Raji (cell line): ENCODE data around the gene BACH2.

Experiments
- POLR2A ChIP-seq: IDR thresholded peaks from 2 replicates; pipeline ENCODE4 v1.6.1; 2011; ENCODE audit warnings: low read depth, low read length, control low read depth; ENCODE audit not compliant: insufficient read depth

BACH2 gene

DNA sequence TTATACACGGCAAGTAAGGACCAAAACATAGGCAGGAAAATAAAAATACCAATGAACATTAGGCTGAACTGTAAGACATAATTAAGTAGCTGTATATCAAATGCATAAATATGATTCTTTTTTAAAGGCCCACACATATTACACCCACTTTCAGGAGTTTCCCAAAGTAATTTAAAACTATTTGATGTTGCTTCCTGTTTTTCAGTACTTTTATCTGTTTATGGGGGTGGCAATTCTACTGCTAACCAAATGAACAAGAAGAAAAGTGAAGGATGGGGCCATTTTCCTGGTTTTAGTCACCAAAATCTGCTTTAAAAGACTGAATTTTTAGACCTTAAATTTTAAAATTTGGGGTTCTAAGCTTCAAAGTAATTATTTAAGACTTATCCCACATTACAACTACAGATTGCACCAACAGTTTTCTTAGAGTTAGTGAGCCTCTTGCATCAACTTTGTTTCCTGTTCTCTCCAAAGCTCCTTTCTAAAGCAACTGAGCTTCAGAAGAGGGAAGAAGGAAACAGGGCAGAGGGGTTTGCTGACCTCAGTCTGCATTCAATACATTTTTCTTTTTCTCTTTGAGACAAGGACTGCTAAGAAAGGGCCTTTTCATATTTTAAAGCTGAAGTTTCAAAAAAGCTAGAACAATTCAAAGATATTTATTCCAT is 191.0 kb downstream of the BACH2 start:
- TF ChIP-seq POLR2A, result no peak

DNA sequence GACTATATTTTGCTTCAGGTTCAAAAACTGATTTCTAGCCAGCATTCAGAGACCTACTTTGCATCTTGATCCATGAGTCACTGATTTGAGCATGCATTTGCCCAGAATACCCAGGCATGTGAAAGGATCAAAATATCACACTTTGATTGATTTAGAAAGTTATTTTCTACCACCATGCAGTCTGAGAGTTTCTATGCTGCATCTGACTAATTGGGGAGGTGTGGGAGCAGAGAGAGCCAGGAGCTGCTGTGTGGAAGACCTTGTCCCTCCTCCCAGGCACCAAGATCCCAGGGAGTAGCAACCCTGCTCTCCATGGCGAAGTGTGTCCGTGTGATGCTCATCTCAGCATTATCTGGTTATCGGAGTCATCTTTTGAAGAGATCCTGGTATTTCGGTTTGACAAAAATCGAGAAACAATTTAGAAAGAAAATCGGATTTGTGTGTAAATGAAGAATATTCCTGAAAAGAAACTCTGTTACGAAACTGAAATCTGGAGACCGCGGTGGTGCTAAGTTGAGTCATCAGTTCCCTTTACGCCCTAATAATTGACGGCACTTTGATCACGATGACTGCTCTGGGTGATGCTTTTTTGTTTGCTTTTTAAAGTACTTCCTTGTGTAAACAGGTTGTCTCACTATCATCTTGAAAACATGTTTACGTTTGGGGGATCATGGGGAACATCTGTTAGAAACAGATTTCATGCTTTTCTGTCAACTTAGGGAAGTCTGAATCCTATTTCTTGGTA is 193.4 kb downstream of the BACH2 start:
- no peak for TF ChIP-seq POLR2A

DNA sequence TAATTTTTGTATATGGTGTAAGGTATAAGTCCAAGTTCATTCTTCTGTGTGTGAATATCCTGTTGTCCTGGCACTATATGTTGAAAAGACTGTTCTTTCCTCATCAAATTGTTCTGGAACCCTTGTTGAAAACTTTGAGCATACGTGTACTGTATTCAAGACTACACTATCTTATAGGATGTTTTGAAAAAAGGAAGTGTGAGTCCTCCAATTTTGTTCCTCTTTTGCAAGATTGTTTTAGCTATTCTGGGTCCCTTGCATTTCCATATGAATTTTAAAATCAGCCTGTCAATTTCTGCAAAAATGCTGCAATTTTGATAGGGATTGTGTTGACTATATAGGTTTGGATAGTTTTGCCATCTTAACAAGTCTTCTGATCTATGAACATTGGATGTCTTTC is 195.2 kb downstream of the BACH2 start:
- TF ChIP-seq POLR2A, result no peak

DNA sequence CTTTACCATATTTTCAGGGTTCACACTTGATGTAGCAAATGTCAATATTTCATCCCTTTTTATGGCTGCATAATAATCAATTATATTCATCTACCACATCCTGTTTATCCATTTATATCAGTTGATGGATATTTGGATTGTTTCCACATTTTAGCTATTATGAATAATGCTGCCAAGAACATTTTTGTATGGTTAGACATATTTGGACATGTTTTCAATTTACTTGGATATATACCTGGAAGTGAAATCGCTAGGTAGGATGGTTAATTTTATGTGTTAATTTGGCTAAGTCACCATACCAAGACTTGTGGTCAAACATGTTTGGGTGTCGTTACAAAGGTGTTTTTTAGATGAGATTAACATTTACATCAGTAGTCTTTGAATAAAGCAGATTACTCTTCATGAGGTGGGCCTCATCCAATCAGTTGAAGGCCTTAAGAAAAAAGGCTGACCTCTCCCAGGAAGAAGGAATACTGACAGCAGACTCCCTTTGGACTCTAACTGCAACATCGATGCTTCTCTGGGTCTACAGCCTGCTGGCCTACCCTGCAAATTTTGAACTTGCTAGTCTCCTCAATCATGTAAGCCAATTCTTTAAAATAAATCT is 196.5 kb downstream of the BACH2 start:
- TF ChIP-seq POLR2A, result no peak

DNA sequence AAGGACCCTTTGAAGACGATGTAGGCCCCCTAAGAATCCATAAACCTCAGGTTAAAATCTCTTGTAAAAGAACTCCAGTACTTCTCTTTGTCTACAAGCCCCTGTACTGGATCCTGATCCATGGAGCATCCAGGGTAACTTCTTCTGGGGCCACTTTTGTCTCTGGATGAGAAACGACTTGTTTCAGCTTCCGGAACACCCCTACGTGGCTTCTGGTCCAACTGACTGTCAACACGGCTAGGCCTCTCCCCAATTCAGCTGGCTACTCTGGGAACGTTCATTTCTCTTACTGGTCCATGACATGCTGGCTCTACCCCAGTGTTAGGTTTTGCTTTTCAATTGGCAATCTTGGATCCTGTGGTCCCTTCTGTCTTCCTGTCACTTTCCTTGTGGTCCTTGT is 198.0 kb downstream of the BACH2 start:
- no peak for TF ChIP-seq POLR2A

DNA sequence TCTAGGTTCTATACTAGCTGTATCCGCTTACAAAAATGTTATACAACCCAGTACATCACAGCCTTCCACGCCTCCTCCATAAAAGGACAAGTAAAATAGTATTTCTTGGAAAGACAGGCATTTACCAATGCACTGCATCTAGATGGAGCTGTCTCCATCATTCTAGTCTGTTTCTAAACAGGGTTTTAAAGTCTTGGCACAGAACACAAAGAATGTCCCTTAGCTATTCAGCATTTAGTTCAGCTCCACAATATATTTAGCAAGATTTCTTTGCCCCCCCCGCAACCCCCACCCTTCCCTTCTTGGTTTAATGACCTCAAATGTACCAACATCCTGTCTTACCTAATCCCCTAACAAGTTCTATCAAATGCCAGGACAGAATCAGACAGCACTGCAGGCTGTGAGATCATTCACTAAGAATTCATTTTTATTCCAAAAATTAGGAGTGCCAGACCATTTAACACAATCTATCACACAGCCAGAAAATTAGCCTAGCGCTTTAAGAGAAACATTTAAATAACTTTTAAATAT is 198.6 kb downstream of the BACH2 start:
- no peak for TF ChIP-seq POLR2A

DNA sequence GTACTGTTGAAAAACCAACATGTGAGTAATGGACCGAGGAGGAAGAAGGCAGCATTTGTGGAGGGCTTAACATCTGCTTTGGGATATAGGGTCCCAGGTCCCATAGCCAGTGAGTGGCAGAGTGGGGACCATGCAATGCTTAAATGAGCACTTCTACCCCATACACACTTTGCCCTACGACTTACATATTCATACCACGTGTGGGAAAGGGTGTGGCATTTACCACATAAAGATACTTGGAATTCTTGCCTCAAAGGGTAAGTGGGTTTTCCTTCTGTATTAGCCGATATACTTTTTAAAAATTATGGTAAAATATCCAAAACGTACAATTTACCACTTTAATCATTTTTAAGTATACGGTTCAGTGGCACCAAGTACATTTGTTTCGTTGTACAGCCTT is 199.3 kb downstream of the BACH2 start:
- TF ChIP-seq POLR2A, result no peak

DNA sequence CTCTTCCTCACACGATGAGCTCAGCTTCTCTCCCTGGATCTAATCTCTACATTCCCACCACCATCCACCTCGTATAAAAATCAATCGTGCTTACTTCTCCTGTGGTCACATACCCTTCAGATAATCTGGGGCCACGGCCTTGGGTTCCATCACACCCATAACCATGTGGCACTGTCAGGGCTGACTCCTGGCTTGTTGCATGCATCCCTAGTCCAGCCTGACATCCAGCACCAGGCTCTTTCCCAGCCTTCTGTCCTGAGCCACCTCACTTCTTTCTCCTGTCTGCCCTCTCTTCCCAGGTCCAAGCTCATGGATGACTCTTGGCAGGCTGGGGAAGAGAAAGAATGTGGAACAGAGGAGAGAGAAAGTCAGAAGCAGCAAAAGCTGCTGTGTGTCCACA is 199.8 kb downstream of the BACH2 start:
- no peak for TF ChIP-seq POLR2A

DNA sequence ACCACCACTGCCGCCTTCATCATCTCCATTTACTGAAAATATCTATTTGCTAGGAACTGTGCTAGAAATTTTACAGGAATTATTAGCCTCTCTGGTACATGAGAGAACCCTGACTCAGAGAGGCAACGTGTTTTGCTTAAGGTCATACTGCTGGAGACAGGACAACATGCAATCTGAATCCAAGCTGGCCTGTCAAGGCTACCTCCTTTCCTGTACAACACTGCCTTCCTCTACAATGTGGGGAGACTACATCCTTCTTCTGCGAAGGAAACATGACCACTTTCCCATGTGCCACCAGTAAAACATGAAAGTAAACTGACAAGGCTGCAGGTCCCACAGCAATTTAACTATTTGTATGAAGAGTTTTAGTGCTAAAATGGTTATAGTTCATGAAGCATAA is 200.9 kb downstream of the BACH2 start:
- no peak for TF ChIP-seq POLR2A

DNA sequence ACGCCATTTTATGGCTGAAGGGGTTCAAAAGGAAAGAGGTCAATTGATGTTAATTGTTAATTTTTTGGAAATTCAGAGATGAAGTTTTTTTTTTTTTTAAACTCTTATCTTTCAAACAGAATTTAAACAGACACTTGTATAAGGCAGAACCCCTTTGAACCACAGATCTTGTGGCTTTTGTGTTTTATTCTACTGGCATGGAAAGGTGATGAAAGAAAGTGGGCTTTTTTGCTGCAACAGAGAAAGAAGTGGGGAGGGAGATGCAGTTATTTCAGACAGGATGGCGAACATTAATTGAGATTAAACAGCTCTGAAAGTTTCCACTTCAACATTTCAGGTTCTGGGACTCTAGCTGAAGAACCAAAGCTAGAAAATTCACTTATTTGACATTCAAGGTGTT is 201.5 kb downstream of the BACH2 start:
- TF ChIP-seq POLR2A, result no peak

DNA sequence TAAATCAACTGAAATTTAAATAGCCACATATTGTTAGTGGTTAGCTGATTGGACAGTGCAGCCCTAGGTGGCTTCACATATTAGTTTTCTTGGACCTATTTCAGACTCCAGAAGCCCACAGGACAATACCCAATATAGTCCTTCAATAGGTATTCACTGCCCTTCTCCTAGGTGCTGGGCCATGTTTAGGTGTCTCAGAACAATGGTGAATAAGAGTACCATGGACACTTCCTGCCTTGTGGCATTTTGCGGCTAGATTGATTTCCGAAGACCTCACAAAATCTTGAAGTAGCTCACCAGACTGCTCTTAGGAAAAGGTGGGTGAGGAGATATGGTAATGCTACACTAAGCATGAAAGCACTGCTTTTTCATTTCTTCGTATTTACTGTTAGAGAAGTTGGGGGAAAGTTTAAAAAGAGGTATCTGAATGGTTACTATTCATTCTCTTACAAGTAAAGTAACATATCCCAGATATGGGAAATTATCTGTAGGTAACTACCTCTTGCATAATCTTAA is 203.0 kb downstream of the BACH2 start:
- TF ChIP-seq POLR2A, result no peak

DNA sequence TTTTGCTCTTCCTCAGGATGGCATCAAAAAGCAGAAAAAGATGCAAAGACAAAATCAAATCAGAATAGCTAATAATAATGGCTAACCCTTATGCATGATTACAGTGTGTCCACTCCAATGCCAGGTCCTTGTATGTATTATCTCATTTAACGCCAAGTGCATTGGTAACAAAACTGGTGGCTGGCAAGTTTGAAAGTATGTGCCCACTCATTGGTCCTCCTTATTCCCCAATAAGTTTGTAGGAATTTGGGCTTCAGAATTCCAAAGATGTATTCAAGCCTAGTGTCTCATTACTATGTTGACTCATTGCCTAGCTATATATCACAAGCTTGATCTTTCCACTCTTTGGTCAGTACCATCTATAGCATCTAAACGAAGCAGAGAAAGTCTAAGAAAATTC is 205.8 kb downstream of the BACH2 start:
- no peak for TF ChIP-seq POLR2A

DNA sequence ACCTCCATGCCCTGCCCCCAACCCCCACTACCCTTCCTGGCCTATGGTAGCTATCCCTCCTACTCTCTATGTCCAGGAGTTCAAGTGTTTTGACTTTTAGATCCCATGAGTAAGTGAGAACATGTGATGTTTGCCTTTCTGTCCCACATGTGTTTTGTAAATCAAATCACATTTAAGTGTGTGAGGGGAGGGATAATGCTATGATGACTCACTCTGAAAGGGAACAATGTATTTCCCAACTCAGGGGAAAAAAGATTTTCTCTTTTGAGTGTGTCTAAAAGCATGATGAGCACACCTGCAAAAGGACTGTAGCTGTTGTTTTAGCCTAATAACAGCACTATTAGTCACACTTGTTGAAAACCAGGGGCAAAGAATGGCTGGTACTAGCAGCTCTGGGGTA is 208.6 kb downstream of the BACH2 start:
- no peak for TF ChIP-seq POLR2A

DNA sequence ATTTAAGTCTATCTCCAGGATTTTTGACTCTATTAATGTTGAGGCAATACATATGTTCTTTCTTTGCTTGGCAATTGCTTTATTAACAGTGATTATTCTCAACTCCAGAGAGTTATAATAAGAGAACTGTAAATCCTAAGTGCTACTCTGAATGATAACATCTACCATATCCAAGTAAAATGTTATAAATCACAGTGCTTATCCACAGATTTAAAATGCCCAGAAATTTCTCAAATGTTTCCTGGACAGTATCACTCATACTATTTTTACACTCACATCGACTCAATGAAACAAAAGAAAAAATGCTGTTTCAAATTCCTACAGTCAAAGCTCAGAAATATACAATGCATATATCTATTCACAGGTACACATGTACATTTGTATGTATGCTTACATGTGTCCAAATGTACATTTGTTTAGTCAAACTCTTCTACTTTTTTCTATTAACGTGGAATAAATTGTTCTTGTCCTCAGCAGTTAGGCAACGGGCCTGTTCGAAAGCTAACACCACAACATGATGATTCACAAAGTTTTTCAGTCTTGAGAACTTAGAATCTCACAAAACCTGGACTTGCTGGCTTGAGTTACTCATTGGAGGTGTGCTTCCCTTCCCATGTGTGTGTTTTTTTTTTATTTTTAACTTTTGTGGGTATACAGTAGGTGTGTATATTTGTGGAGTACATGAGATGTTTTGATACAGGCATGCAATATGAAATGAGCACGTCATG is 209.4 kb downstream of the BACH2 start:
- no peak for TF ChIP-seq POLR2A

DNA sequence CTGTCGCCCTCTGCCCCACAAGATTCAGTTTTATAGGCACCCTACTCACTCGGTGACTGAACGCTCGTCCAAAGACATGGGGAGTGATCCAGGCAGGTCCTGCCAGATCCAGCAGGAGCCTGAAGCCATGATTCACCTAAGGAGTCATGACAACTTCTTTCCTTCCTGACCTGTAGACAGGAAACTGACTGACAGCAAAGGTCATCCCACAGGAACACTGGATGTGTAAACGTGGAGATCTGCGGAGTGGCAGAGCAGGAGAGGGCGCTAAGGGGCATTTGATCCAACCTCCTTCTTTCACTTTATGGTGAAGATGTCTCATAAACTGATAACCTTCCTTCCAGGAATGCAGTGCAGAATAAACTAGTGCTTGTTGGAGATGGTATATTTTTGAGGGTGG is 210.1 kb downstream of the BACH2 start:
- TF ChIP-seq POLR2A, result no peak
